Measurements from ENCODE around the gene BICC1.

Gene BICC1

DNA sequence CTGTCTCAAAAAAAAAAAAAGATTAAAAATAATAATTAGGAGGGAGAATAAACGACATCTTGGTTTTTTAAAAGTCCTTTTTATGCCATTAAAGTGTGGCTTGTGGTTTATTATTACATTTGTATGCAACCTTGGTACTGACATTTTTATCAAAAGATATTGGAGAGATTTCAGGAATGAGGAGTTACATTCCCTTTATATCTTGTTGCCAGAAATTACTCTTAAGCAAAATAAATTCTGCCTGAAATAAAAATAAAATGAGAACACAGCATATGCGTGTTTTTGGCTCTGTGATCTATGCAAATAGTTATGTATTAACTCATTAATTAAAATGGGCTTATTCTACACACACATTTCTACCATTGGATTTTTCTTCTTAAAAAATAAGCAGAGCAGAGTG, 202.4 kb downstream of the BICC1 start:
- DNase-seq: no peak

DNA sequence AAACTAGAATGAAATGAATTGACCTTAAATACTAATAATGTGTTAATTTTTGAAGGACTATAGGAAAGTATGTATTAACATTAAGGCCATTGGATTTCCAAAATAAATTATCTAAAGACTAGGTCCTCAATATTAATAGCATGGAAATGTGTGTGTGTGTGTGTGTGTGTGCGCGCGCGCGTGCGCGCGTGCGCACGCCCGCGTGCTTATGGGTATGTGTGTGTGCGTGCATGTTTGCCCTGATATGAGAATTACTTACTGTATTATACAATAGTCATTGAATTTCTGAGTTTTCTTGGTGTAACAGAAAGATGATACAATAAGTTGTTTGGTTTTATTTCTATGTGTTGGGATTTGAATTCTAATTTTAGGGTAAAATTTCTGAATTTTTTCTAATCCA, 205.9 kb downstream of the BICC1 start:
- DNase-seq: no peak

DNA sequence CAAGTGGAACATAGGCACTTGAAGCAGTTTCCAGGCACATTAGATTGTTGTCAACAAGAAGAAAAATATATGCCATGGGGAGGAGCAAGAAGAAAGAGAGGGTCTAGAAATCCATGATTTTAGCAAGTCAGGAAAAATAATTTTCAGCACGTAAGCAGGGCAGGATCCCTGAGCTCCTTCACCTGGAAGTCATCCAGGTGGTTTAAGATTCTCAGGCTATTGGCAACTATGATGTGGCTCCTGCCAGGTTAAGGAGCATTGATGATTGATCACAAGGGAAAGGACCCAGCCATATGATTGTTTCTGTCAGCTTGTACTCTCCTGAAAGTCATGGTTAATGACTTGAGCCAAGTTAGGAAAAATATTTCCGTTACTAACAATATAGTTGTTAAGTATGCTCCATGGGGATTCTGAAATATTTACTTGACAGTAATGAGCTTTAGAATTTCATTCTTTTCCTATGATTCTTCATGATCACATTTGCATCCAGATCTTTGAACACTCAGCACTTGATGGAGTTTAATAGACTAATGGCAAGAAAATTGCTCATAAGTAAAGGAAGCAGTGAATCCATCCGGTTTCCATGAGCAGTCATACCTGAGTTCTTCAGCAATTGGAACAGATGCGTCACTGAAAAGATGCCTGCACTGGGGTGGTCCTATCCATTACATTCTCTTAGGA, 209.1 kb downstream of the BICC1 start:
- no peak for DNase-seq

DNA sequence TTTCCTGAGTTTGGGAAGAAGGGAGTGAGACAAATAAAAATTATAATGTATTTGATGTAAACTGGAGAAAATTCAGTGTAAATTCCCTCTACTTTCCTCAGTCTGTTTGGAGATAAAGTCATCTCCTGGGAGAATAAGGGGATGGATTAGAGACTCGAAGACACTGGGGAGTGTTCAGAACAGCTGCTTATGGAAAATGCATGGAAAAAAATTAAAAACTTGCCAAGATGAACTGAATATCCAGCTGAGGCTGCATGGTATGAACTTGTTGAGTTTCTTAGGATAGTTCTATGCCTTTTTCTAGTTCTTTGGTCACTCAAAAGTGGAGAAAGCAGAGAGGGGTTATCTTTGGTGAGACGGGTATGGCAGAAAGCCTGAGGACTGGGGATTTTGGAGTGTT, 210.5 kb downstream of the BICC1 start:
- no peak for DNase-seq

DNA sequence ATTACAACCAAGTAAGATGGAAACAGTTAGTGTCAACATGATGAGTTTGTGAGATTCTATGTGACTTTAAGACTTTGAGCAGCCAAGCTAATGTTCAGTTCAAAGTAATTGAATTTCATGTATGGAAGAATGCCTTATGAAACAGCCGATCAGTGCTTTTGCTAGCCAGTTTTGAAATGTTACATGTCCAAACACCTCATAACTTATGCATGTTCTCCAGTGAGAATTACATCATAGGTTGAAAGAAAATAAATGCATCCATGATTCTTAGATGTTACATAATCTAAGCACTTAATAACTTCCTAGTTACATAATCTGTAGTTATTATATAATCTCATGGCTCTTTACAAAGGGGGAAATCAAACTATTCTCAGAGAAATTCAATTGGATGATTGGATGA, 211.3 kb downstream of the BICC1 start:
- no peak for DNase-seq

DNA sequence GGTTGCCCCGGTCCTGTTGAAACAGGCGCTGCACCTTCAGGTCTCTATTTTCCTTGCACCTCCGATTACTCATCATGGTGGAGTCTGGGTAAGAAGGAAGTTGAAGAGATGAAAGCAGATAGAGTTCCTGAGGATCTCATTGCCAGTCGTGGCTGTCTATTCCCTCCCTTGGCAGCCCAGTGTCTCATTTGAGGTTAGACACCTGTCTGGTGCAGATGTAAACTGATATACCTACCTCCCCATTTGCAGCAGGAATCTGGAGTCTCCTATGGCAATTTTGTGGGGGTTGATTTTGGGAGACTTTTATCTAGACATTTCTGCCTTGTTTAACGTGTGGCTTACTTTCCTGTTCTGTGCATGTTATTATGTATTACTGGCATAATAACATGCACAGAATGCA, 212.1 kb downstream of the BICC1 start:
- no peak for DNase-seq

DNA sequence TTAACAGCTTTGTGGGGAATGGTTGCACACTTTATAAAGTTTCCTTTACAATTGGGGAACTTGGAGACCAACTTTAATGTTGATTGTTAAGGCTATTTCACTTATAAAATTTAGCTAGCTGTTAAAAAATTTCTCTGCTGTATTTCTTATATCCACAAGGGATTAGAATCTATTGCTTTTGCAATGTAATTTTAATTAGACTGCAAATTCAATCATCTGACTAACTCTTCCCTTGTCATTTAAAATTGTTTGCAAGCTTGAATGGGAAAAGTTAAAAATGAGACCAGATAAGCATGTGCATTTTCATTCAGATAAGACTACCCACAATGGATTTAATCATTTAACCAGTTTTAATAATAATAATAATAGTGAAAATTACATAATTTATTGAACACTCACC, 213.2 kb downstream of the BICC1 start:
- no peak for DNase-seq

DNA sequence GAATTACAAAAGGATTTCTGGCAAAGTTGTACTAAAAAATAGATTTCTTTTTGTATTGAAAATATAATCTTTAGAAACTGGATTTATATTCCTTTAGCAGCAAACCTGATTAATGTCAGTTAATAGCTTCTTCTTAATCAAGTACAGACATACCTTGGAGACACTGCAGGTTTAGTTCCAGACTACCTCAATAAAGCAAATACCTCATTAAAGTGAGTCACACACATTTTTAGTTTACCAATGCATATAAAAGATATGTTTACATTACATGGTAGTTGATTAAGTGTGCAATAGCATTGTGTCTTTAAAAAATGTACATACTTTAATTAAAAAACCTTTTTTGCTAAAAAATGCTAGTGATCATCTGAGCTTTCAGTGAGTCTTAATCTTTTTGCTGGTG, 215.0 kb downstream of the BICC1 start:
- no peak for DNase-seq

DNA sequence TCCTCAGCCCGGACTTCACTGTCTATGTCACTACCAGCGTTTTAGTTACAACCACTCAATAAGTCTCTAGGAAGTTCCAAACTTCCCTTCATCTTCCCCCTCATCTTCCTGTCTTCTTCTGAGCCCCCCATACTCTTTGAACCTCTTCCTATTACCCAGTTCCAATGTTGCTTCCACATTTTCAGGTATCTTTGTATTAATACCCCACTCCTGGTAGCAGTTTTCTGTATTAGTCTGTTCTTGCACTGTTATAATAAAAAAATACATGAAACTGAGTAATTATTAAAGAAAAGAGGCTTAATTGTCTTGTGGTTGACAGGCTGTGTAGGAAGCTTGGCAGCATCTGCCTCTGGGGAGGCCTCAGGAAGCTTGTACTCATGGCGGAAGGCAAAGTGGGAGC, 218.6 kb downstream of the BICC1 start:
- no peak for DNase-seq

DNA sequence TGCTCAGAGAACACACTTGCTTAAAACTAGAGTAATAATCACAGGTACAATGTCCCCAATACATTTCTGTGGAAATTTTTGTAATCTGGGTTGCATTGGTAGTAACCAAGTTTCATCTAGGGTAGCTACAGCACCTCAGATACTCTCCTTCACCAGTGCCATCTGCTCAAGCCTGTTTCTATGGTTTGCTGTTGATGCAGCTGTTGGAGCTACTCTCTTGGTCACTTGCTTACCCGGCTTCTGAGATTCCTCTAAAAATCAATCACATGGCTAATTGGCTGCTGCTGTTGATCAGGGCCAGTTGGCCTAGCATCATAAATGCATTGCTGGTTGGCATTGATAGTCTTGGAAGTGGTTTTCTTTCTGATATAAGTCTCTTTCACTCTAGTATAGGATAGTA, 220.8 kb downstream of the BICC1 start:
- DNase-seq: no peak

DNA sequence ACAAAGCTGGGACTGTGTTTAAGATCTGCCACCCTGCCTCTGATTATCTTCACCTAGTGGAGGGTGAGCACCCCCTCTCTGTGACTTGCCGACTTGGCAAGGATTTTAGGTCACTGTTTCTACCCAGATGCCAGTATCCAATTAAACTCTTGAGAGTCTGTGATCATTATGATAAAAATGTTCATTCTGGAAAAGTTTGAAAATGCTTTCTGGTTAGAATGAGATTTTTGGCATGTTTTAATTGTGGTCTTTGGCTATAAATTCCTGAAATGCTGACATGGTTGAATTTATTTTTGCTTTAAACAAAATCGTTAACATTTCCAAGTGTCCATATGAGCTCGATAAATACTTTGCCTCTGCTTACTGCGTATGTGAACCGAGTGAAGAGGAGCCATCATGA, 221.4 kb downstream of the BICC1 start:
- DNase-seq: no peak

DNA sequence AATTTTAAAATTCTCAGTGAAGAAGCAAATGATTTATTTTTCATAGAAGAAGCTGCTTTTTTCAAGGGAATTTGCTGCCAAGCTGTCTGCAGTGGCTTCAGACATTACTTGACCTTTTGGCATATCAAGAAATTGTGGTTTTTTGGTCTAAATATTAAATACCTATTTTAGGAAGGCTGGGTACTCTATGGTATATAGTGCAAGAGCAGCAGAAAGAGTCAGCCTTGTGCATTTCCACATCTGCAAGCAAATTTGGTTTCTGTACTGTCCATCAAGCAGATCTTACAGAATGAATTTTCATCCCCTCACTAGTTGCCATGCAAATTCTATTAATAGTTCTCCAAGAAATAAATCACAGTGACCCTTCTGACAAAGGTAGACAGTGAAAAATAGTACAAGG, 222.0 kb downstream of the BICC1 start:
- DNase-seq: no peak

DNA sequence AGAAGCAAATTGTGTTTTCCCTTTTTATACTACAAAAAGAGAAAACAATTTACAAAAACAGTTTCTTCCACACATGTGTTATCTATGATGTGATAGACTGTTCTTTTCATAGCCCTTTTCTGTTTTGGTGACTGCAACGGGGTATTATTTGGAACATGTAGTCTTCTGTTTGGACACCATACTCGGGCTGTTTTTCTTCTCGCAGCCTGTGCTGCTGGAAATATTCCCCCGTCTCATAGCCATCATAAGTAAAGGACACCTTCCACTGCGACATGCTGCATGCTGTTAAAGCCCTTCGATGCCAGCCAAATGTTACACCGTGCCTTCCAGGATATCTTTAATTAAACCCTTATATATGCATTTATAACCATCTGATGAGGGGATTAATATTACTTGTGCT, 222.4 kb downstream of the BICC1 start:
- DNase-seq: no peak

DNA sequence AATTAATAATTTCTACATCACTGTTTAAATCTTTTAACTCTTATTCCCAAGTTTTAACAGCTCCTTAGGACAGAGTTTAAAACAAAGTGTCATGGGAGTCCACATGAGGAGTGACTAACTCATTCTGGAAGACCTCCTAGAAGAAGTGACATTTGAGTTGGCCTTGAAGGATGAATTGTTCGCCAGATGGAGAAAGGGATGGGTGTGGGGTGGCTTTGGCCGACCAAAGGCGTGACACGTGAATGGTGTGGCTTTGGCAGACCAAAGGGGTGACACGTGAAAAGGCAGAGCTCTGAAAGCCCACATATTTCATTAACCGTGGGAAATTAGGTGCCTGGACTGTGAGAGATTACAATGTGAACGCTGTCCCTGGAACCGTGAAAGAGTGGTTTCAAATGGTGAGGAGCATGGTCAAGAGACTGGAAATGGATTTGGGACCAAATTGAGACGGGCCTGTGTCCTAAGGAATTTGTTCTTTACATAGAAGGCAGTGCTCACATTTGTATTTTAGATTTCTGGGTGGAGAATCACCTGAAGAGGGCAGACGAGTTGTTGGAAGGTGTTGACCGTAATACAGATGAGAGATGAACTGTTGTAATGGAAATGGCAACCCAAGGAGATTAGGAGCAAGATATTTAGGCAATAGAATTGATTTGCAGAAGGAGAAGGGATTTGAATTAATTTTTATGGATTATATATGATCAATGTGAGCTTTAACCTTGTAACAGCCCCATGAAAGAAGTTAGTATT, 228.1 kb downstream of the BICC1 start:
- no peak for DNase-seq

DNA sequence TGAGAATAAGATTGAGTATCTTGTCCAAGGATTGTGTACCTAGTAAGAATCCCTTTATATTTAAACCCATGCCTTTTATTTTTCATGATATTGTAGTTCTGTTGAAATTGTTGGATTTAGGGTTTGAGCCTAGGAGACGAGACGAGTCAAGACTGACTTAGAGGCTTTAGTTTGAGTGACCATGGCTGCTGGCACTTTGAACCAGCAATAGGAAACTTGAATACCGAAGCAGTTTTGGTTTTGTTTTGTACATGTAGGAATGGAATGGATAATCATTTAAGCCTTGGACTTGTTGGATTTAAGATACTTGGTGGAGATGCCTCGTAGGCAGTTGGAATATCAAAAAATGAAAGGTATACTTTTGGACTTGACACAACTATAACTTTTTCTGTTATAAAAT, 229.0 kb downstream of the BICC1 start:
- no peak for DNase-seq

DNA sequence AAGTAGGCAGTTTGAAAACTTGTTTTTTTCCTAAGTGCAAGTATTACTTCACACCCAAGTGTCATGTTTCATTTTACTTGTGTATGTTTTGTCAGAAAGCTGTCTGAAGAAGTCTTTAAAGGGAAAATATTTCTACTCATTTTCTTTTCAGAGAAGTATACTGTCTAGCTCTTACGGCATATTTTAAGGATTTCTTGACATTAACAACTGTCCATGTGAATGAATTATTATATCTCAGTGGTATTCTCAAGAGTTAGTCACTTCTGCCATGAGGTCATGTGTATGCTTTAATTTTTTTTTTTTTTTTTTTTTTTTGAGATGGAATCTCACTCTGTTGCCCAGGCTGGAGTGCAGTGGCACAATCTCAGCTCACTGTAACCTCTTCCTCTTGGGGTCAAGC, 229.5 kb downstream of the BICC1 start:
- no peak for DNase-seq

DNA sequence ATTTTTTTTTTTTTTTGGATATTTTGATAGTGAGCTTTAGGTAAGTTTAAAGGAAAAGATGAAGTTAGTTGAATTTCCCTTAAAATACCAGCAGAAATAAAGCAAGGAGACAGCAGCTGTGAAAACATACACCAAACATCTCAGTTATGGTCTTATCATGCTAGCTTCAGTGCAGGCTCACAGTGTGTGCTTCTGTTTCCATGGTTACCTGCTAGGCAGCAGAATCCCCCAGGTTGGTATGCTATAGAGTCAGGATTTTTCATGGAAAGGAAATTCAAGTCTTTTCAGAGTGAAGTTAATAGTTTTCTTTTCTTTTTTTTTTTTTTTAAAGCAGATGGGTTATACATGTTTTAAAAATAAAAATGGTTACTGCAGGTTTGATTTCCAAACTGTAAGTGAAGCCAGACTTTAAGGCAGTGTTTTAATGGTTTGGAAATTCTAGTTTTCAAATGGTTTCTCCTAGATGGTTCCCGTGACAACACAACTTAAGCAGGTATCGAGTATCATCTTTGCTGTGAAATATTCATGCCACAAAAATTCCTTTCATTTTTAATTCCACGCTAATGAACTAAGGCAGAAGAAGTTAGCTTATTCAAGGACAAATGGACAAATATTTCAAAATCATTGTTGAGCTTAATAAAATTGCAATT, 230.9 kb downstream of the BICC1 start:
- no peak for DNase-seq

DNA sequence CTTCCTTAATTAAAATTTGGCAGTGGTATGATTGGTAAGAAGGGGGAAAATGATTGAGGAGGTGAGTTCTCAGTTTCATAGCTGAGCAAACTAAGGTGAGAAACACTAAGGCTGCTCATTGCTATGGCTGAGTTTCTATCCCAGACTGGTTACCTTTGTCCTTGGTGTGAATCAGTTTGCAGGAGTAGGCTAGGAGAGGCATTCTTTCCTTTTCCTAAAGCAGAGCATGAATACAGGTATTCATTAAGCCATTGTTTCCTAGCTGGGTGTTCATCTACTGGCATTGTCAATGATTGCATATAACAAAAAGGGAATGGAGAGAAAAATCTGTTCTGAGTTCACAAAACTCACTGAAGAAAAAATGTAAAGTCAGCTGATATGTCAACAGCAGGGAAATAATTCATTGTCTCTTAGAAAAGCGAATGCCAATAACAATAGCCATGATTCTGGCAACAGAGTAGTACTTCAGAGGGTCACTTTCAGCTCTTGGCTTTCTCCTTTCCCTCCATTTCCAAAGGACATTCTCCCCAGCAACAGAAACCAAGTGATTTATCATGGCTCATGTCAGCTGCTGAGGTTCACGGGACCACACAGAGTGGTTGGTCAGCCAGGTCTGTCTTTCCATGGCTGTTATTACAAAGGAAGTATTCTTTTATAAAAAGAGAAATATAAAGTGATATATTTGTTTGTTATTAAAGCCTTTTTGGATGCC, 234.0 kb downstream of the BICC1 start:
- no peak for DNase-seq

DNA sequence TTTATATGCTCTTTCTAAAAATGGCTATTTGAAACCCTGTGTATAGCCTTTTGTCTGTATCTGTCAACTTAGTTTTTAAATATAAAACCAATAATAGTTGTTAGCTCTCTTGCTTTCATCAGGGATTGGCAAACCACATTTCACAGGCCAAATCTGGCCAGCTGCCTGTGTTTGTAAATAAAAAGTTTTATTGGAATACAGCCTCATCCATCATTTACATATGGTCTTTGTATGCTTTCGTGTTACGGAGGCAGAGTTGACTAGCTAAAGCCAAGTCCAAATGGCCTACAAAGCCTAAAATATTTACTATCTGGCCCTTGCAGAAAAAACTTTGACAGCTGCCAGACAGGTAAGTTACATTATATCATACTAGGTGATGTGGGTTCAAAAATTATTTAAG, 235.0 kb downstream of the BICC1 start:
- no peak for DNase-seq

DNA sequence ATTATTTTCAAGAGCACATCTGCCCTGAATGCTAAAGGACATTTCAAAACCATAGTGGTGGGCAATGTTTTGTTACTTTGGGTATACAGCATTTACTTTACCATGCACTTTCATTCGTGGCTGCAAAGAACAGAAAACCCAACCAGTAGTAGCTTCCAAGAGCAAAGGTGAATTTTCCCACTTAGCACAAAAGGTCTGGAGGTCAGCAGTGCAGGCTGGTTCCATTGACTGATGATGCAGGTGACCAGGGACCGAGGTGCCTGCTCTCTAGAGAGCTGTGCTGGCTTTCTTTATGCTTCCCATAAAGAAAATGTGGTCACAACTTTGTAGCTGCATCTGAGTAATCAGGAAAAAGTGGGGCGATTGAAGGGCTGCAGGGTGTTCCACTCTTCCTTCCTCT, 240.0 kb downstream of the BICC1 start:
- DNase-seq: no peak

DNA sequence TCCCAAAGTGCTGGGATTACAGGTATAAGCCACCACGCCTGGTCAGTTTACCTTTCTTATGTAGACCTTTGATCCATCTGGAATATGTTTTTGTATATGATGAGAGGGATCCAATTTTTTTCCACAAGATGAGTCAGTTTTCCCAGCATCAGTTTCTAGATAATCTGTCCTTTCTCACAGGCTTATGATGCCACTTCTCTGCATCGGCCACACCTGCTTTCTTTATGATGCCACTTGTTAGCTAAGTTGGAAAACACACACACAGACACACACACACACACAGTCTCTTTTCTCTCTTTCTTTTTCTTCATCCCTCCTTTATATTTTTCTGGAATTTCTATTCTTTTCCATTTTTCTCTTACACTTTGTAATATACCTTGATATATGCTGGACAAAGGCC, 240.8 kb downstream of the BICC1 start:
- DNase-seq: no peak

DNA sequence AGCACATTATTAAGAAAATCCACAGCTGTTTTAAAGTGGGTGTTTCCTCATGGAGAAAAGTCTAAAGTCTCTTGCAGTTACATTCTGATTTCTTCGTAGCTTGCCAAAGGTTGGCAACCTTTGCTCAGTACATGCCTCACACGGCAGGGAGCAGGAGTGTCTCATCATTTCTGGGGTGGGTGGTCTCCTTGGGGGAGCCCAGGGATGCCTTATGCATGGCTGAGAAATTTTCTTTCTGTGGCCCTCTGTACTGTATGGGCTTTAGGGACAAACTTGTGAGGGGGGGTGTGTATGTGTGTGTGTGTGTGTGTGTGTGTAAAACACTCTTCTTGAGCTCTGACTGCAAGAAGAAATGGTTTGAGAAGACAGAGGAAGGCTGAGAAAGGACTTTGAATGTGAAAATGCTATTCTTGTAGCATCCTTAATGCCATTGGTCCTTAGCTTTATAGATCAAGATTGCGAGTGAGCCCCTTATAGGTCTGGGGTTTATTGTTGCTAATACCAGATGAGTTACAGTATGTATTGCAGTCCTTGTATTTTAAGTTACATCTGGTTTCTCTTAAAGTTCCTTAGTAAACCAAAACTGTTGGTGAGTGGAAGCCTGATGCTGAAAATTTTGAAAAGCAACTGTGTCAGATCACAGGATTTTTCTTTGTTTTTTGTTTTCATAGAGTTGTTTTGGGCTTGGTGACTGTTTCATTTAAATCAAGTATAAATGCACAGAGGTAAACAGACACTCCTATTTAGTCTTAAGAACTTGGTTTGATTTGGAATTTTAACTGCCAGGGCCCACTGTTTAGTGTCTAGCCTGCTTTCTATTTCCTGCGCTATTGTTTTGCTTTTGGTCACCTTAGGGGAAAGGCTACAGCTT, 242.0 kb downstream of the BICC1 start:
- DNase-seq: no peak

DNA sequence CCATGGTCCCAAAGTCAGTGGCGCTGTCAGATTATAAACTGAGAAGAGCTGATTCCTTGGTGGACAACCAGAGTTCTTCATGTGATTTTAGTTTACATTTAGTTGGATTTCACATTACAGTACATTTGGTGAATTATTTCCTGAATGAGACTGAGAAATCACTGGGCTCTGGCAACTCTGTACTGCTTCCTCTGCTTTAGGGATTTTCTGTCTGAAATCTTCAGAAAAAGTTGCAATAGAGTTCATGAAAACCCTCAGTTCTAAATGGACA, 242.6 kb downstream of the BICC1 start:
- DNase-seq: no peak
